IMR-90 (cell line): Measurements from ENCODE around the gene TMEM204. TPM values are rescaled to one million over a fixed set of nuclear protein-coding genes. Genes with fewer than 3 reads are reported as not detected.

Source experiments
- ATAC-seq: fragments of 200-7000 bp; cut with Tn5 transposase; 2 replicates; pipeline ENCODE4 v1.9.1; 2020; ENCODE audit warnings: low read depth, mild to moderate bottlenecking, moderate library complexity
- BruUV-seq: library from RNA; stranded (reverse); fragments of 400-500 nt; replicated peaks from 2 replicates; lab custom pipeline; 2021; lab: Mats Ljungman, UMichigan
- CTCF ChIA-PET: fragments of 300-600 bp; formaldehyde crosslinking; extraction: SDS; loops from one replicate; lab custom pipeline; 2021; ENCODE audit warnings: antibody characterized with exemption; lab: Yijun Ruan, JAX
- POLR2A ChIA-PET: fragments of 300-600 bp; sonication (Branson Sonifier 250); formaldehyde crosslinking; loops from one replicate; lab custom pipeline; 2022; ENCODE audit warnings: antibody characterized with exemption; ENCODE audit not compliant: unreplicated experiment; lab: Charles Lee
- DNase-seq: peaks from one replicate; pipeline ENCODE4 v3.0.0; 2013
- H2AFZ ChIP-seq: replicated peaks from 2 replicates; pipeline ENCODE3; 2013; ENCODE audit warnings: low read length, mild to moderate bottlenecking; ENCODE audit not compliant: poor library complexity
- H2AK5ac ChIP-seq: 2 replicates; pipeline ENCODE4 v1.6.1; 2013; ENCODE audit warnings: low read depth, low read length, inconsistent platforms
- H2AK9ac ChIP-seq: replicated peaks from 2 replicates; pipeline ENCODE3; 2013; ENCODE audit warnings: mild to moderate bottlenecking, low read depth, low read length, moderate library complexity; ENCODE audit not compliant: poor library complexity
- H2BK120ac ChIP-seq: 2 replicates; pipeline ENCODE4 v1.6.1; 2013; ENCODE audit warnings: low read depth, low read length, inconsistent platforms
- H2BK15ac ChIP-seq: 3 replicates; pipeline ENCODE4 v1.6.1; 2013; ENCODE audit warnings: low read depth, low read length, inconsistent platforms
- H2BK20ac ChIP-seq: 2 replicates; pipeline ENCODE4 v1.6.1; 2013; ENCODE audit warnings: low read depth, mild to moderate bottlenecking, inconsistent platforms, low read length, moderate library complexity
- H2BK5ac ChIP-seq: 2 replicates; pipeline ENCODE4 v1.6.1; 2013; ENCODE audit warnings: mild to moderate bottlenecking, low read depth, low read length, inconsistent platforms; ENCODE audit not compliant: poor library complexity, severe bottlenecking
- H3K14ac ChIP-seq: replicated peaks from 2 replicates; pipeline ENCODE4 v1.6.1; 2013; ENCODE audit warnings: low read depth, low read length, inconsistent platforms
- H3K18ac ChIP-seq: 2 replicates; pipeline ENCODE4 v1.6.1; 2013; ENCODE audit warnings: low read depth, low read length, control low read depth
- H3K23ac ChIP-seq: 2 replicates; pipeline ENCODE4 v1.6.1; 2013; ENCODE audit warnings: low read depth, low read length, inconsistent platforms
- H3K27ac ChIP-seq: 2 replicates; pipeline ENCODE4 v1.5.1; 2013; ENCODE audit warnings: mild to moderate bottlenecking, control low read depth, low read length; ENCODE audit not compliant: insufficient read depth
- H3K27me3 ChIP-seq: 2 replicates; pipeline ENCODE4 v1.6.1; 2013; ENCODE audit warnings: low read length; ENCODE audit not compliant: control insufficient read depth, insufficient read depth
- H3K36me3 ChIP-seq: 2 replicates; pipeline ENCODE4 v1.6.1; 2013; ENCODE audit warnings: low read length, mixed read lengths; ENCODE audit not compliant: control insufficient read depth, insufficient read depth
- H3K4ac ChIP-seq: 2 replicates; pipeline ENCODE4 v1.6.1; 2013; ENCODE audit warnings: low read depth, low read length, inconsistent platforms
- H3K4me1 ChIP-seq: 2 replicates; pipeline ENCODE4 v1.6.1; 2013; ENCODE audit warnings: low read length, mixed read lengths; ENCODE audit not compliant: control insufficient read depth, insufficient read depth
- H3K4me2 ChIP-seq: 2 replicates; pipeline ENCODE4 v1.6.1; 2013; ENCODE audit warnings: low read depth, mild to moderate bottlenecking, control low read depth, low read length, moderate library complexity
- H3K4me3 ChIP-seq: 2 replicates; pipeline ENCODE4 v1.5.1; 2013; ENCODE audit warnings: low read depth, mild to moderate bottlenecking, control low read depth, low read length, moderate library complexity; ENCODE audit not compliant: insufficient read depth
- H3K56ac ChIP-seq: 2 replicates; pipeline ENCODE4 v1.6.1; 2013; ENCODE audit warnings: low read length, inconsistent platforms; ENCODE audit not compliant: insufficient read depth; ENCODE audit errors: extremely low read depth
- H3K79me1 ChIP-seq, 2 experiments: 2 replicates each; pipeline ENCODE4 v1.6.1; 2013; ENCODE audit warnings: low read length in 2 of 2, inconsistent platforms in 1 of 2, low read depth in 1 of 2
- H3K9ac ChIP-seq: 2 replicates; pipeline ENCODE4 v1.6.1; 2013; ENCODE audit warnings: low read depth, low read length, control low read depth
- H3K9me1 ChIP-seq: 2 replicates; pipeline ENCODE4 v1.6.1; 2013; ENCODE audit warnings: low read length, inconsistent platforms; ENCODE audit not compliant: insufficient read depth
- H3K9me3 ChIP-seq: 2 replicates; pipeline ENCODE4 v1.6.1; 2013; ENCODE audit warnings: low read length; ENCODE audit not compliant: control insufficient read depth, insufficient read depth
- H4K20me1 ChIP-seq: 2 replicates; pipeline ENCODE4 v1.6.1; 2013; ENCODE audit warnings: low read length, inconsistent platforms; ENCODE audit not compliant: insufficient read depth
- H4K5ac ChIP-seq: 2 replicates; pipeline ENCODE4 v1.6.1; 2013; ENCODE audit warnings: mild to moderate bottlenecking, low read depth, low read length, control low read depth
- H4K8ac ChIP-seq, 2 experiments: 2 replicates each; pipeline ENCODE4 v1.6.1; 2013; ENCODE audit warnings: low read depth in 2 of 2, low read length in 2 of 2, control low read depth in 1 of 2, inconsistent platforms in 1 of 2
- H4K91ac ChIP-seq: 2 replicates; pipeline ENCODE4 v1.6.1; 2013; ENCODE audit warnings: low read depth, low read length, inconsistent platforms; ENCODE audit not compliant: insufficient read depth
- BHLHE40 ChIP-seq: fragments of 150-350 bp; IDR thresholded peaks from 2 replicates; pipeline ENCODE4 v1.6.1; 2016; ENCODE audit warnings: mild to moderate bottlenecking, low read depth, low read length
- CEBPB ChIP-seq: IDR thresholded peaks from 2 replicates; pipeline ENCODE4 v1.6.1; 2012; ENCODE audit warnings: low read depth, low read length, improper control_type of control experiment
- CTCF ChIP-seq: conservative IDR thresholded peaks from 2 replicates; pipeline ENCODE4 v1.5.1; 2012; ENCODE audit warnings: mild to moderate bottlenecking, low read depth, low read length, improper control_type of control experiment
- MAFK ChIP-seq: IDR thresholded peaks from 2 replicates; pipeline ENCODE4 v1.6.1; 2012; ENCODE audit warnings: low read depth, low read length, improper control_type of control experiment
- MAZ ChIP-seq: IDR thresholded peaks from 2 replicates; pipeline ENCODE4 v1.6.1; 2012; ENCODE audit warnings: low read depth, mild to moderate bottlenecking, low read length, improper control_type of control experiment, moderate library complexity, borderline replicate concordance
- MXI1 ChIP-seq: IDR thresholded peaks from 2 replicates; pipeline ENCODE4 v1.6.1; 2012; ENCODE audit warnings: low read depth, mild to moderate bottlenecking, low read length, moderate library complexity, borderline replicate concordance
- NFE2L2 ChIP-seq: fragments of 150-350 bp; IDR thresholded peaks from 2 replicates; pipeline ENCODE4 v1.6.1; 2016; ENCODE audit warnings: low read depth, mild to moderate bottlenecking, low read length
- POLR2A ChIP-seq: IDR thresholded peaks from 2 replicates; pipeline ENCODE4 v1.6.1; 2012; ENCODE audit warnings: mild to moderate bottlenecking, low read depth, low read length
- RCOR1 ChIP-seq: IDR thresholded peaks from 2 replicates; pipeline ENCODE4 v1.6.1; 2012; ENCODE audit warnings: mild to moderate bottlenecking, low read length, improper control_type of control experiment; ENCODE audit not compliant: insufficient replicate concordance
- RFX5 ChIP-seq: IDR thresholded peaks from 2 replicates; pipeline ENCODE4 v1.8.0; 2012; ENCODE audit warnings: low read depth, mild to moderate bottlenecking, low read length, moderate library complexity
- SMC3 ChIP-seq: fragments of 150-350 bp; IDR thresholded peaks from 2 replicates; pipeline ENCODE4 v1.6.1; 2016; ENCODE audit warnings: low read depth, mild to moderate bottlenecking, antibody characterized with exemption, low read length, moderate library complexity
- WGBS, 2 experiments: methylation state at CpG; one replicate each; pipeline versions ENCODE4 v1.1.5 to v1.1.7; 2013; ENCODE audit warnings: missing lambda C conversion rate in 2 of 2; ENCODE audit not compliant: insufficient read length in 1 of 2; ENCODE audit errors: extremely low coverage in 2 of 2; 5-methylcytosine and 5-hydroxymethylcytosine counted together
- dilution Hi-C: fragments of 300-500 bp; cut with HindIII; formaldehyde crosslinking; loops from one replicate; pipeline ENCODE4 v1.14.3; 2018; ENCODE audit warnings: low sequenced_read_pairs; ENCODE audit not compliant: unreplicated experiment
- in situ Hi-C: fragments of 300-500 bp; cut with MboI; formaldehyde crosslinking; loops from 3 replicates; pipeline ENCODE4 v1.14.3; 2019; ENCODE audit warnings: low sequenced_read_pairs, inconsistent platforms, mixed read lengths
- intact Hi-C: fragments of 100-400 bp; cut with micrococcal nuclease; formaldehyde crosslinking; loops from 2 replicates; pipeline ENCODE4 v1.10.0; 2022
- polyA plus RNA-seq, 3 experiments: library from polyadenylated mRNA; depleted of rRNA; stranded (reverse); fragments of >200 nt; gene quantifications; 2 replicates each; pipeline ENCODE4 v1.2.3, GENCODE V29; 2012; ENCODE audit warnings: low replicate concordance in 1 of 3
- total RNA-seq: library from RNA; depleted of rRNA; stranded (reverse); fragments of >200 nt; gene quantifications from 2 replicates; pipeline ENCODE4 v1.2.3, GENCODE V29; 2012

TMEM204 gene
- total and polyA plus RNA-seq, 2 of the 4 experiments (the other 2 are of a cell fraction): 7.0 to 12.3 TPM

- TF ChIP-seq CEBPB (no peak), SMC3 (no peak), MAZ (no peak), MAFK (no peak), NFE2L2 (no peak), BHLHE40 (no peak), MXI1 (no peak), POLR2A (no peak), RCOR1 (no peak), RFX5 (no peak), CTCF (no peak)
- Histone ChIP-seq H2AK9ac (peak overlapping the region; percentile 70), H2AFZ (no peak overlapping the region), H3K14ac (no peak overlapping the region), H3K9ac (no peak overlapping the region), H3K36me3 (peaks cover 21% of the 10 kb centered on the region), H3K4me2 (no peak overlapping the region), H3K56ac (no peak overlapping the region), H4K91ac (no peak overlapping the region), H3K27me3 (no peaks in the 10 kb centered on the region), H2BK15ac (no peak overlapping the region), H2BK5ac (no peak overlapping the region), H3K27ac (no peak overlapping the region), H4K5ac (no peak overlapping the region), H2BK20ac (no peak overlapping the region), H3K79me1 (peaks cover 4 to 51% of the 10 kb centered on the region in 2 experiments; a peak in 3 of 4 replicates), H4K8ac (no peak overlapping the region), H3K9me3 (no peaks in the 10 kb centered on the region), H3K4me1 (peaks cover 3% of the 10 kb centered on the region; the same call in 1 of the 2 replicates), H4K20me1 (0 out of 2 replicates have a peak, but pooled peaks cover 3% of the 10 kb centered on the region), H3K4ac (no peak overlapping the region), H2AK5ac (no peak overlapping the region), H2BK120ac (no peak overlapping the region), H3K9me1 (0 out of 2 replicates have a peak, but pooled peaks cover 9% of the 10 kb centered on the region), H3K23ac (no peak overlapping the region), H3K4me3 (no peak overlapping the region), H3K18ac (no peak overlapping the region)
- BruUV-seq: no TSS peak
- dilution Hi-C loops: no loop called here
- CTCF ChIA-PET: no interaction called here
- ATAC-seq: no peak
- 90% methylated on average over 2 of the region's 2 CpGs; no CpG with 5 or more reads in 1 of the 2 experiments for WGBS, 2 experiments
- POLR2A ChIA-PET: no interaction called here
- in situ Hi-C loops: no loop called here
- intact Hi-C loops: no loop called here
- no peak for DNase-seq
Measured at GRCh38 chr16:1542166-1542500, 8.7 kb downstream of the TMEM204 start.
